PC-3 (cell line): ENCODE data around the gene NR2C2.

Experiments used
- CTCF ChIP-seq: fragments of 300-600 bp; sonication (generic); conservative IDR thresholded peaks from 2 replicates; pipeline ENCODE4 v1.5.1; 2017; ENCODE audit warnings: antibody characterized with exemption, low read depth, mild to moderate bottlenecking, low read length
- EZH2 ChIP-seq: fragments of 300-600 bp; sonication (generic); IDR thresholded peaks from one replicate; pipeline ENCODE4 v1.6.1; 2017; ENCODE audit warnings: antibody characterized with exemption, mild to moderate bottlenecking, low read length; ENCODE audit not compliant: unreplicated experiment

GRCh38 chr3:15089201-15089600 lies 141.8 kb downstream of the NR2C2 start:
- TF ChIP-seq CTCF (no peak), EZH2 (no peak)
